Measurements from ENCODE around the gene CCDC71. TPM values are rescaled to one million over a fixed set of nuclear protein-coding genes. Genes with fewer than 3 reads are reported as not detected.
A peak's percentile ranks its signal among the peaks of the same experiment; 100 is the strongest.

CCDC71 gene
- total and polyA plus RNA-seq, 2 of the 13 experiments (the other 11 are each of a cell fraction or from before 2014, with no cell fraction given): 9.7 to 14.3 TPM

- no peak for TF ChIP-seq MTA1 (CRISPR knock-in tag; IDR thresholded peaks at IDR 0.05; ENCODE audit: borderline replicate concordance)
- TF ChIP-seq ZFP37 (CRISPR knock-in tag; IDR thresholded peaks at IDR 0.05; ENCODE audit: borderline replicate concordance): no peak
- TF ChIP-seq, protein P1, sequence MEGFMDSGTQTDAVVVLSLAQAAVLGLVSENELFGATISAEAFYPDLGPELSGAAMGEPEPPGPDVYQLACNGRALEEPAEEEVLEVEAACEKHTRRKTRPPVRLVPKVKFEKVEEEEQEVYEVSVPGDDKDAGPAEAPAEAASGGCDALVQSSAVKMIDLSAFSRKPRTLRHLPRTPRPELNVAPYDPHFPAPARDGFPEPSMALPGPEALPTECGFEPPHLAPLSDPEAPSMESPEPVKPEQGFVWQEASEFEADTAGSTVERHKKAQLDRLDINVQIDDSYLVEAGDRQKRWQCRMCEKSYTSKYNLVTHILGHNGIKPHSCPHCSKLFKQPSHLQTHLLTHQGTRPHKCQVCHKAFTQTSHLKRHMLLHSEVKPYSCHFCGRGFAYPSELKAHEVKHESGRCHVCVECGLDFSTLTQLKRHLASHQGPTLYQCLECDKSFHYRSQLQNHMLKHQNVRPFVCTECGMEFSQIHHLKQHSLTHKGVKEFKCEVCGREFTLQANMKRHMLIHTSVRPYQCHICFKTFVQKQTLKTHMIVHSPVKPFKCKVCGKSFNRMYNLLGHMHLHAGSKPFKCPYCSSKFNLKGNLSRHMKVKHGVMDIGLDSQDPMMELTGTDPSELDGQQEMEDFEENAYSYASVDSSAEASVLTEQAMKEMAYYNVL (CRISPR knock-in tag; IDR thresholded peaks at IDR 0.05; ENCODE audit: borderline replicate concordance): no peak
- TF ChIP-seq ZFAT (CRISPR knock-in tag; conservative IDR thresholded peaks at IDR 0.05): no peak
- TF ChIP-seq, protein P2, sequence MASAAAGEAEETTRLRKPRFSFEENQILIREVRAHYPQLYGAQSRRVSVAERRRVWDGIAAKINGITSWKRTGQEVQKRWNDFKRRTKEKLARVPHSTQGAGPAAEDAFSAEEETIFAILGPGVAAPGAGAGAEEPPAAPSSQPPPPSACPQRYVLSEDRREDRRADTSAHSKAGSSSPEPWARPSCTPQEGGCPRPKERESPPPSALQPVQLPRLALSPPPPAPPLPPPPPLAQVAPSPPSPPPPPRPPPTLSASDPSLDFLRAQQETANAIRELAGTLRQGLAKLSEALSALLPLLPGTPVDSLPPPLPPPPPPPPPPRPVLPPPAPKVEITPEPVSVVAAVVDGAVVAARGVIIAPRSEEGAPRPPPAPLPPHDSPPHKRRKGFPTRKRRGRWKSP (CRISPR knock-in tag; IDR thresholded peaks at IDR 0.05): no peak
- TF ChIP-seq RORA (CRISPR knock-in tag; IDR thresholded peaks at IDR 0.05): no peak
- TF ChIP-seq, protein P3, sequence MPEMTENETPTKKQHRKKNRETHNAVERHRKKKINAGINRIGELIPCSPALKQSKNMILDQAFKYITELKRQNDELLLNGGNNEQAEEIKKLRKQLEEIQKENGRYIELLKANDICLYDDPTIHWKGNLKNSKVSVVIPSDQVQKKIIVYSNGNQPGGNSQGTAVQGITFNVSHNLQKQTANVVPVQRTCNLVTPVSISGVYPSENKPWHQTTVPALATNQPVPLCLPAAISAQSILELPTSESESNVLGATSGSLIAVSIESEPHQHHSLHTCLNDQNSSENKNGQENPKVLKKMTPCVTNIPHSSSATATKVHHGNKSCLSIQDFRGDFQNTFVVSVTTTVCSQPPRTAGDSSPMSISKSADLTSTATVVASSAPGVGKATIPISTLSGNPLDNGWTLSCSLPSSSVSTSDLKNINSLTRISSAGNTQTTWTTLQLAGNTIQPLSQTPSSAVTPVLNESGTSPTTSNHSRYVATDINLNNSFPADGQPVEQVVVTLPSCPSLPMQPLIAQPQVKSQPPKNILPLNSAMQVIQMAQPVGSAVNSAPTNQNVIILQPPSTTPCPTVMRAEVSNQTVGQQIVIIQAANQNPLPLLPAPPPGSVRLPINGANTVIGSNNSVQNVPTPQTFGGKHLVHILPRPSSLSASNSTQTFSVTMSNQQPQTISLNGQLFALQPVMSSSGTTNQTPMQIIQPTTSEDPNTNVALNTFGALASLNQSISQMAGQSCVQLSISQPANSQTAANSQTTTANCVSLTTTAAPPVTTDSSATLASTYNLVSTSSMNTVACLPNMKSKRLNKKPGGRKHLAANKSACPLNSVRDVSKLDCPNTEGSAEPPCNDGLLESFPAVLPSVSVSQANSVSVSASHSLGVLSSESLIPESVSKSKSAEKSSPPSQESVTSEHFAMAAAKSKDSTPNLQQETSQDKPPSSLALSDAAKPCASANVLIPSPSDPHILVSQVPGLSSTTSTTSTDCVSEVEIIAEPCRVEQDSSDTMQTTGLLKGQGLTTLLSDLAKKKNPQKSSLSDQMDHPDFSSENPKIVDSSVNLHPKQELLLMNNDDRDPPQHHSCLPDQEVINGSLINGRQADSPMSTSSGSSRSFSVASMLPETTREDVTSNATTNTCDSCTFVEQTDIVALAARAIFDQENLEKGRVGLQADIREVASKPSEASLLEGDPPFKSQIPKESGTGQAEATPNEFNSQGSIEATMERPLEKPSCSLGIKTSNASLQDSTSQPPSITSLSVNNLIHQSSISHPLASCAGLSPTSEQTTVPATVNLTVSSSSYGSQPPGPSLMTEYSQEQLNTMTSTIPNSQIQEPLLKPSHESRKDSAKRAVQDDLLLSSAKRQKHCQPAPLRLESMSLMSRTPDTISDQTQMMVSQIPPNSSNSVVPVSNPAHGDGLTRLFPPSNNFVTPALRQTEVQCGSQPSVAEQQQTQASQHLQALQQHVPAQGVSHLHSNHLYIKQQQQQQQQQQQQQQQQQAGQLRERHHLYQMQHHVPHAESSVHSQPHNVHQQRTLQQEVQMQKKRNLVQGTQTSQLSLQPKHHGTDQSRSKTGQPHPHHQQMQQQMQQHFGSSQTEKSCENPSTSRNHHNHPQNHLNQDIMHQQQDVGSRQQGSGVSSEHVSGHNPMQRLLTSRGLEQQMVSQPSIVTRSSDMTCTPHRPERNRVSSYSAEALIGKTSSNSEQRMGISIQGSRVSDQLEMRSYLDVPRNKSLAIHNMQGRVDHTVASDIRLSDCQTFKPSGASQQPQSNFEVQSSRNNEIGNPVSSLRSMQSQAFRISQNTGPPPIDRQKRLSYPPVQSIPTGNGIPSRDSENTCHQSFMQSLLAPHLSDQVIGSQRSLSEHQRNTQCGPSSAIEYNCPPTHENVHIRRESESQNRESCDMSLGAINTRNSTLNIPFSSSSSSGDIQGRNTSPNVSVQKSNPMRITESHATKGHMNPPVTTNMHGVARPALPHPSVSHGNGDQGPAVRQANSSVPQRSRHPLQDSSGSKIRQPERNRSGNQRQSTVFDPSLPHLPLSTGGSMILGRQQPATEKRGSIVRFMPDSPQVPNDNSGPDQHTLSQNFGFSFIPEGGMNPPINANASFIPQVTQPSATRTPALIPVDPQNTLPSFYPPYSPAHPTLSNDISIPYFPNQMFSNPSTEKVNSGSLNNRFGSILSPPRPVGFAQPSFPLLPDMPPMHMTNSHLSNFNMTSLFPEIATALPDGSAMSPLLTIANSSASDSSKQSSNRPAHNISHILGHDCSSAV (CRISPR knock-in tag; IDR thresholded peaks at IDR 0.05; ENCODE audit: borderline replicate concordance): no peak
- no peak for TF ChIP-seq CEBPZ (IDR thresholded peaks at IDR 0.05; ENCODE audit: low read length)
- TF ChIP-seq CREBL2 (CRISPR knock-in tag; IDR thresholded peaks at IDR 0.05; ENCODE audit: borderline replicate concordance): no peak
- TF ChIP-seq U2AF2 (IDR thresholded peaks at IDR 0.05; ENCODE audit: low read depth, low read length): no peak
- TF ChIP-seq PHB2 (IDR thresholded peaks at IDR 0.05; ENCODE audit: partially characterized antibody): no peak
- peak; percentile 28 to 66; a peak in 1 of 4 replicates for TF ChIP-seq NR2F1 (CRISPR knock-in tag; IDR thresholded peaks at IDR 0.05)
Measured at GRCh38 chr3:49166752-49167556, 823 bp upstream of the CCDC71 start (continued).

Measured in HepG2 (cell line).